Measurements from ENCODE around the gene PLXNB3. TPM values are rescaled to one million over a fixed set of nuclear protein-coding genes. Genes with fewer than 3 reads are reported as not detected.

PLXNB3 gene
- polyA plus RNA-seq, 1 experiment = 5.5 TPM

GRCh38 chrX:153725832-153726285 is 38.2 kb upstream of the PLXNB3 start:
- H3K27ac ChIP-seq (ENCODE audit: low read depth, low read length) = no peak overlapping the region
- ChIA-PET POLR2A (no interaction called here), CTCF (no interaction called here)
- DNase-seq (ENCODE audit: low read depth, low spot score) = no peak
- H3K9me3 ChIP-seq (ENCODE audit: control insufficient read depth, insufficient read depth, low read length) = no peaks in the 10 kb centered on the region
- H3K27me3 ChIP-seq (ENCODE audit: control insufficient read depth, insufficient read depth, low read length) = no peaks in the 10 kb centered on the region
- no peak for TF ChIP-seq CTCF (IDR thresholded peaks at IDR 0.05; ENCODE audit: low read depth, low read length)
- H3K4me3 ChIP-seq (ENCODE audit: low read depth, low read length) = 0 out of 2 replicates have a peak overlapping the region, but pooled peaks have one; percentile 40

GRCh38 chrX:153726286-153727122 is 37.5 kb upstream of the PLXNB3 start:
- H3K27ac ChIP-seq (ENCODE audit: low read depth, low read length) = peak overlapping the region; percentile 61
- H3K9me3 ChIP-seq (ENCODE audit: control insufficient read depth, insufficient read depth, low read length) = no peaks in the 10 kb centered on the region
- ChIA-PET POLR2A (no interaction called here), CTCF (interaction anchor here (0.6 kb wide), 1 partner anchor 58 kb away, joined by 3 read pairs; no protein-coding TSS in a partner anchor)
- peak overlapping the region; percentile 40 for H3K4me3 ChIP-seq (ENCODE audit: low read depth, low read length)
- DNase-seq (ENCODE audit: low read depth, low spot score) = no peak
- TF ChIP-seq CTCF (IDR thresholded peaks at IDR 0.05; ENCODE audit: low read depth, low read length) = no peak
- H3K27me3 ChIP-seq (ENCODE audit: control insufficient read depth, insufficient read depth, low read length) = no peaks in the 10 kb centered on the region

DNA sequence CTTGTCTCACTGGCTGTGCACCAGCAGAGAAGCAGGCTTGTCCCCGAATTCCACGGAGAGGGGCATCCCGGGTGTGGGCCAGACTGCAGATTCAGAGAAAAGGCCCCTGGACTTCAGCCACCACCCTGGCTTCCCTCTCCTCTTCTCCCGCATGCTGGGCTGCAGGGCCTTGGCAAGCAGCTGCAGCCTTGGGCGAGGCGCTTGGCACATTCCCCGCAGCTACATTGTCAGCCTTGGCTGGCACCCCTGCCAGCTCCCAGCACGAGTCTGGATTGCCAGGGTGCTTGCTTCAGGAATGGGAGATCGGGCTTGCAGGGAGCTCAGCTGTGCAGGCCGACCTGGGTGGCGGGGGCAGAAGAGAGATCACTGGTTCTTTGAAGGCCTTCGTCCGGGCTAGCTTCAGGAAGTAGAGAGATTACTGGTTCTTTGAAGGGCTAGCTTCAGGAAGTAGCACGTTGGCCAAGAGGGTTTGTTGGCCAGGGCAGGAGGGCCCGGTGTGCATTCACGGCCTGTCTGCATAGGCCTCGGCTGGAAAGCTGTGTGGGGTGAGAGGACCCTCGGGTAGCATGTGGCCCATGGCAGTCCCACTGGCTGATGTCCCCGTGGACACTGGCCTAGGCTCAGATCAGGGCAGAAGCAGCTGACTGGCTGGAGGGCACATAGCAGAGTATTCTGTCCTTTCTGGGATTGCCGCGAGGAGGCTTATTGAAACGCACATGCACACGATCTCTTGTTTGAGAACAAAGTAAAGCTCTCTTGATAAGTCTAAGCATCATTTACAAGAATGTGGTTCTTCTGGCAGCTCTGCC is 36.7 kb upstream of the PLXNB3 start:
- Histone ChIP-seq H3K27ac (ENCODE audit: low read depth, low read length) (no peak overlapping the region), H3K27me3 (ENCODE audit: control insufficient read depth, insufficient read depth, low read length) (no peaks in the 10 kb centered on the region), H3K9me3 (ENCODE audit: control insufficient read depth, insufficient read depth, low read length) (no peaks in the 10 kb centered on the region), H3K4me3 (ENCODE audit: low read depth, low read length) (peak overlapping the region; percentile 40)
- ChIA-PET POLR2A (no interaction called here), CTCF (interaction anchor here (0.6 to 1.0 kb wide), 3 partner anchors 36 to 60 kb away, joined by 3 read pairs; no protein-coding TSS in a partner anchor)
- TF ChIP-seq CTCF (IDR thresholded peaks at IDR 0.05; ENCODE audit: low read depth, low read length) = no peak
- DNase-seq (ENCODE audit: low read depth, low spot score) = no peak

GRCh38 chrX:153728095-153728494 is 36.0 kb upstream of the PLXNB3 start:
- no peak overlapping the region for H3K4me3 ChIP-seq (ENCODE audit: low read depth, low read length)
- TF ChIP-seq CTCF (IDR thresholded peaks at IDR 0.05; ENCODE audit: low read depth, low read length) = no peak
- ChIA-PET CTCF (interaction anchor here (0.9 to 1.0 kb wide), 2 partner anchors 35 to 60 kb away, joined by 3 read pairs; no protein-coding TSS in a partner anchor), POLR2A (no interaction called here)
- DNase-seq (ENCODE audit: low read depth, low spot score) = no peak
- no peaks in the 10 kb centered on the region for H3K9me3 ChIP-seq (ENCODE audit: control insufficient read depth, insufficient read depth, low read length)
- H3K27ac ChIP-seq (ENCODE audit: low read depth, low read length) = no peak overlapping the region
- H3K27me3 ChIP-seq (ENCODE audit: control insufficient read depth, insufficient read depth, low read length) = no peaks in the 10 kb centered on the region
